ENCODE data around the gene TTC36. TPM values are rescaled to one million over a fixed set of nuclear protein-coding genes. Genes with fewer than 3 reads are reported as not detected.

TTC36 gene
- total and polyA plus RNA-seq, 9 of the 15 experiments (the other 6 are each of a cell fraction or from before 2014, with no cell fraction given): 0.22 to 0.23 TPM; not detected in 7

GRCh38 chr11:118572061-118572980, 45.0 kb downstream of the TTC36 start, which contains the start of gene ARCN1 (continued):
- TF ChIP-seq ZNF655 (CRISPR knock-in tag; IDR thresholded peaks at IDR 0.05) (no peak), ERF (CRISPR knock-in tag; IDR thresholded peaks at IDR 0.05) (no peak), ZFP36 (IDR thresholded peaks at IDR 0.05; ENCODE audit: low read depth, low read length, partially characterized antibody) (no peak), ZBTB34 (CRISPR knock-in tag; IDR thresholded peaks at IDR 0.05) (no peak), PRPF4 (IDR thresholded peaks at IDR 0.05; ENCODE audit: insufficient read depth, low read depth, low read length, poor library complexity, severe bottlenecking) (no peak), SRF (CRISPR knock-in tag; IDR thresholded peaks at IDR 0.05) (0 out of 4 replicates have a peak, but pooled peaks of 1 of the 2 experiments have one; percentile 41), RBM34 (IDR thresholded peaks at IDR 0.05; ENCODE audit: borderline replicate concordance, insufficient read depth, low read length) (no peak), POLR3G (IDR thresholded peaks at IDR 0.05; ENCODE audit: extremely low read depth, insufficient read length, insufficient replicate concordance) (no peak), ZNF583 (CRISPR knock-in tag; IDR thresholded peaks at IDR 0.05) (no peak), TOE1 (IDR thresholded peaks at IDR 0.05; ENCODE audit: borderline replicate concordance) (no peak), TOE1 (CRISPR knock-in tag; IDR thresholded peaks at IDR 0.05; ENCODE audit: borderline replicate concordance, low read depth) (0 out of 2 replicates have a peak, but pooled peaks have one; percentile 32), MLLT1 (IDR thresholded peaks at IDR 0.05) (0 out of 4 replicates have a peak, but pooled peaks of 1 of the 2 experiments have one; percentile 11), JUND (IDR thresholded peaks at IDR 0.05; ENCODE audit: borderline replicate concordance, low read depth, low read length) (no peak), JUND (tag; IDR thresholded peaks at IDR 0.05; ENCODE audit: borderline replicate concordance, low read depth, low read length) (no peak), SP2 (IDR thresholded peaks at IDR 0.05; ENCODE audit: extremely low read depth, low read depth, low read length, poor library complexity, severe bottlenecking) (no peak), CAMTA2 (CRISPR knock-in tag; conservative IDR thresholded peaks at IDR 0.05) (no peak), RFX1 (IDR thresholded peaks at IDR 0.05) (no peak), KLF10 (CRISPR knock-in tag; IDR thresholded peaks at IDR 0.05) (no peak), XRCC3 (IDR thresholded peaks at IDR 0.05) (no peak)
